Fibroblast of skin of right quadriceps (primary cell): ENCODE data around the gene CSN1S1.
"Not testable (repeated sequence)": the region's sequence is repeated elsewhere in the genome, so short reads cannot be mapped to it uniquely, and the experiment has no call there.

Experiments used
- DNase-seq: peaks from one replicate; pipeline ENCODE4 v3.0.0-alpha.2; 2013

The CSN1S1 gene, protein sequence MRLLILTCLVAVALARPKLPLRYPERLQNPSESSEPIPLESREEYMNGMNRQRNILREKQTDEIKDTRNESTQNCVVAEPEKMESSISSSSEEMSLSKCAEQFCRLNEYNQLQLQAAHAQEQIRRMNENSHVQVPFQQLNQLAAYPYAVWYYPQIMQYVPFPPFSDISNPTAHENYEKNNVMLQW

DNA sequence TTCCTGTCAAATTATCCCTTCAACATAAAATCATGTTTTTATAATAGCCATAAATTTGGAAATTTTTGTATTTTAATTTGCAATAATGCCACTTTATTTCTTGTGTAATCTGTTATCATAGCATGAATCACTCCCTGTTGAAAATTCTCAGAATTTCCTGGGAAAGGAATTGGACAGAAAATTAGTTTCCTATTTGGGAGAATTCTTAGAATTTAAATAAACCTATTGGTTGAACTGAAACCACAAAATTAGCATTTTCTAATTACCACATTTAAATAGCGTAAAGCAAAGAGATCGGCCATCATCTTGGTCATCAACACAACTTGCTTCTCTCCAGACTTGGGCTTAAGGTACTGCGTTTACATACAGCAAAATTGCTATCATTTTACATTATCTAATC lies at the start of gene CSN1S1:
Gene CSN1S1 (plus strand): TSS at position 301 of the 400 bp plus-strand sequence. CDS start 1,488 bp downstream, outside the sequence.
- no peak for DNase-seq

DNA sequence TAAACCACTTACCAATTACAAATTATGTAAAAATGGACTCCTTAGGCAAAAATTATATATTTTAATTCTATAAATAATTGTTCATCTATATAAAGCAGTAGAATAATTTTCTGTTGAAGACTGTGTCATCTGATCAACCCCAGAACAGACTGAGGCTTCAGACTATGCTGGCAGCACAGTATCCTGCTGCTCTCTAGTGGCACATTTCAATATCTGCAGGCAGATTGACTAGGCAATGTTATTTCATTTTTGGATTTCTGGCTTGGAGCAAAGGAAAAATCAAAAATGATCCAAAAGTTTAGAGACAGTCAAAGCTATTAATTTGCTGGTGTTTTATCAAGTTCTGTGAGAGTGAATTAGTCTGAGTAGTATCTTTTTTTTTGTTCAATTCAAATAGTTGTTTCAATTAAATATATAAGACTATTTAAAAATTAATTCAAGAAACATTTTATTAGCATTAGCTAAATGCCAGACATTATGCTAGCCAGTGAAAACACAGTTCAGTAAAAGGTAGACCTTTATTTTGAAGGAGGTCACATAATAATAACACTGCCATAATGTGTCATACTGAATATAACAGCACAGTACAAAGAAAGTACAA lies 49.6 kb upstream of the CSN1S1 start:
- DNase-seq, result peak; percentile 44

DNA sequence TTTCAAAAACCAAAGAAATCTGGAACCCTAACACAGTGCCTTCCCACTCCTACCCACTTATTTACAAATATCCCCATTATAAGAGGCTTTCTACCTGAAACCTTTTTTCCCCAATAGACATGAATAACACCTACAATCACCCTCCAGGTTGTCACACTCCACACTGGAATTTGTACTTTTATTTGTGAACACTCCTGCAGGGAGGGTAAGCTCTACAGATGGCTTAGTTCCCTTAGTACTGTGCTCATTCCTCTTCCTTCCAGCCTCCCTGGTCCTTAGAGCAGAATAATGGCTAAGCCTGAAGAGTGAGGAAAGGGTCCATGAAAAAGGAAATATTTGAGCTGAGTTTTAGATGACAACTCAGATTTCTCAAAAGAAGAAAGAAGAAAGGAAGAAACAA lies 48.7 kb upstream of the CSN1S1 start:
- no peak for DNase-seq

DNA sequence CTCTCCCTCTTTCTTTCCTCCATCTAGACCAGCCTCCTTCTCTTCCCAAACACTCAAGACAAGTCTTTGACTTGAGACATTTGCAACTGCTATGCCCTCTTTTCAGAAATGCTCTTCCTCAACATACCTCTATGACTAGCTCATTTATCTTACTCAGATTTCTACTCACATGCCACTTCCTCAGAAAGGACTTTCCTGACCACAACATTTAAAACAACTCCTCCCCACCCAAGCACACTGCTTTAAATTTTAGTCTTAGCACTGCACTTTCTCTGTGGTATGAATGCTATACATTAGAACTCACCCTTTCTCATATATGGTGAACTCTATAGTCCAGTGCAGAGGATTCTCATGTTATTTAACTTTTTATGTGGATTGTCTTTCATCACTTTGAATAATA lies 42.5 kb upstream of the CSN1S1 start:
- peak; percentile 18 for DNase-seq

DNA sequence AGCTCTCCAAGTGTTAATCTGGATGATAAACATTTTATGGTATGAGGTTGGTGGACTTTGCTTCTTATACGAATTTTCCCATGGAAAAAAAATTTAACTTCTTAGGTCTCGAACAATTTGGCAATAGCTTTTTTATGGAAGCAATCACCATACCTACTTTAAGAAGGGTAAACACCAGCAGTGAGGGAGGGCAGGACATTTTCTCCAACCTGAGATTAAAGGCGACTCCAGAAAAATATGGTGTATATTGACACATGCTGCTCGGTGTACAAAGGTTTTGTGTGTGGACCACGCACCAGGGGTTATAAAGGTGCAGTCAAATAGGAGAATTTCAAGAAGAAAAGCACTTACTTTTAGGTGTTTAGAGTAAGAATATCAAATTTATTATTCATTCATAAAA lies 36.7 kb upstream of the CSN1S1 start:
- DNase-seq, result no peak

DNA sequence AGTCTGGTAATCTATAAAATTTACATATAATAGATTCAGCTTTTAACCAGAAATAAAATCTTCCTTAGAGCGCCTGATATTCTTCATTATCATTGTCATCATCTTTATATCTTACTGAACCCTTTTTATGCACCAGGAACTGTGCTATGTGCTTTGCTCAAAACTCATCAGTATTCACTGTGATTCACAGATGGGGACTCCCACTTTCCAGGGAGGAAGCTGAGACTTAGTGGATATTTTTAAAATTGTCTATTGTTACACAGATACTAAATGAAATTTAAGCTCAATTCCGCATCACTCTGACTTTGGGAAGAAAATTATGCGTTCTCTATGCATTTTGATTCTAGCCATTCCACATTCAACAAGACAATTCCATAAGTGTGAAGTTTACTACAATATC lies 36.1 kb upstream of the CSN1S1 start:
- no peak for DNase-seq

DNA sequence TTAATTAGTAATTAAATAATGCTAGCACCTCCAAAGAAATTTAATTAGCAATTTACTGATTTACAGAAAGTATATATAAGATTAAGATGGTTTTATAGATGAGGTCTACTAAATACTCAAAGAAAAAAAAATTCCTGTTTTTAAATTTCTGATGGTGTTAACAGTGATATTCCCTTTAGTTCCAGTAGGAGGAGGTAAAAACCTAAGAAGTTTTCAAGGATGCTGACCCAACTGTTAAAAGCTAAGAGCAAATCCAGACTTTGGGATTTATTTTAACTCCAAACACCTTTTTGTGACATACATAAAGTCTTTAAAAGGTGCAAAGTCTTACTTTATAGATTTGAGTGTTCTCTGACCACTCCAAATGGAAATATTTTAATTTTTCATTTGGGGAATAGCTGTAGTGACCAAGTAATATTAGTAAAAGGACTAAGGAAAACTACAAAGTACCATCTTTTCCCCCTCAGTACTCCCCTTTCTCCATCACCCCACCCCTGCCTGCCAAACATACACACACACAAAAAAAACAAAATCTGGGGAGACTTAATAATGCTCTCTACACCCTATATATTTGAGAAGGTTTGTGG lies 34.2 kb upstream of the CSN1S1 start:
- peak; percentile 5 for DNase-seq

DNA sequence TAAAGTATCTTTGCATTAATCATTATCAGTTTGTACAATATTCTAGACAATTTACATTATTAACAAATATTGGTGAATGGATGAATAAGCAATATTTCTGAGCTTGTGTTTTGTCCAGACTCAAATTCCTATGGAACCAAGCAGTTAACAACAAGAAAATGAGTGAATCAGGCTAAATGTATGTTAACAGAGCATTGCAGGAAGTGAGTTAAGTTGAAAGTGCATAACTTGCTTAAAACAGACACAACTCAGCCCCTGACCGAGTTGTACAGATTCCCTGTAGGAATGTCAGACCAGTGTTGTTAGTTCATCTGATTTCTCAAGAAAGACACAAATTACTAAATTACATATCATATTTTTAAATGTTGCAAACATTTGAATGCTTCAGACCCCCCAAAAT lies 23.7 kb upstream of the CSN1S1 start:
- DNase-seq, result peak; percentile 58

DNA sequence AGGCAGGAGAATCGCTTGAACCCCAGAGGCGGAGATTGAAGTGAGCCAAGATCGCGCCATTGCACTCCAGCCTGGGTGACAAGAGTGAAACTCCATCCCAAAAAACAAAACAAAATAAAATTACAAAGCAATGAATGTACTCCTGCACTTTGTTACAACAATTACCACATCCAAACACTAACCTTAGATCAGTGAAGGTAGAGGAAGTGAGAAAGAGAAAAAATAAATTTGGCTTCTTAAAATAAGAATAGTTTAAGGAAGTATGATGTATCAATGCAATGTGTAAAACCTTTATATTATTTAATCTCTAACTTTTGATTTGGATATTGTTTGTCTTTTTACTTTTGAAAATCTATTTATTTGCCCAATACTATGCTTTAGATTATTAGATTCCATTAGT lies 21.7 kb upstream of the CSN1S1 start:
- no peak for DNase-seq

DNA sequence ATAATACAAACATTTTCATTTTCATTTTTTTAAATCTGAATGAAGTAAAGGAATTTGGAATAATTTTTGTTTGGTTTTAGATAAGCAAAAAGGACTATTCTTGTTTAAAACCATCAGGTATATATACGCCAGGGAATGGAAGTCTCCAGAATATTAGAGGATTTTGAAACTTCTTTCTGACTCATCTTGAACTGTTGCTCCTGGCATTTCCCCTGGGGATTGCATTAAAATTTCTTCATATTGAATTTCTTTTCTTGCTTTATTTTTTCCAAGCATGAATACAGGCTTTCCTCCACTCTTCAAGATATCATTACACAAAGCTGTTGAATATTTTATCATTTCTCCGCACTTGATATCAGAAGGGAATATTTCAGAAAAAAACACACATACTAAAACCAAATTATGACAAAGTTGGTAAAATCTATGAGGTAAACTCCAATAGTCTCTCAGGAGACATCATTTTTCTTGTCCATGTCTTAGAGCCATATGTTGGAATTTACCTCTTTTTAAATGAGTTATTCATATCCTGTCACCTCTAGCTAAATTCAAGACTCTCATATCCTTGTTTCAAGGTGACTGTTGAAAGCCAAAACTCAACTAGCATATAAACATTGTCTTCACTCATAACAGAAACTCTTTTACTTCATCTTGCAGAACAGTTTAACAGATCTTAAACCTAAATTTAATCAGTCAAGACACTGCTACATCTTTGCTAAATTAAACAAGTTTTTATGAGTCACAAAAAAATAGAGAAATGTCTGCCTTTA lies 20.7 kb upstream of the CSN1S1 start:
- peak; percentile 68 for DNase-seq

DNA sequence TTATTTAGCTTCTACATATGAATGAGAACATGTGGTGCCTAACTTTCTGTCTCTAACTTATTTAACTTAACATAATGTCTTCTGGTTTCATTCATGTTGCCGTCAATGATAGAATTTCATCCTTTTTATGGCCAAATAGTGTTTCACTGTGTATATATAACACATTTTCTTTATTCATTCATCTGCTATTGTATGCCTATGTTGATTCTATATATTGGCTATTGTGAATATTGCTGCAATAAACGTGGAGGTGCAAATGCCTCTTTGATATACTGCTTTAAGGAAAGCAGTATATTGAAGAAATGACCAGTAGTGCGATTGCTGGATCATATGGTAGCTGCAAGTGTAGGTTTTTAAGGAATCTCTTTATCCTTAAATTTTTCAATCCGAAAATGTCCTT lies 10.0 kb upstream of the CSN1S1 start:
- DNase-seq, result no peak

DNA sequence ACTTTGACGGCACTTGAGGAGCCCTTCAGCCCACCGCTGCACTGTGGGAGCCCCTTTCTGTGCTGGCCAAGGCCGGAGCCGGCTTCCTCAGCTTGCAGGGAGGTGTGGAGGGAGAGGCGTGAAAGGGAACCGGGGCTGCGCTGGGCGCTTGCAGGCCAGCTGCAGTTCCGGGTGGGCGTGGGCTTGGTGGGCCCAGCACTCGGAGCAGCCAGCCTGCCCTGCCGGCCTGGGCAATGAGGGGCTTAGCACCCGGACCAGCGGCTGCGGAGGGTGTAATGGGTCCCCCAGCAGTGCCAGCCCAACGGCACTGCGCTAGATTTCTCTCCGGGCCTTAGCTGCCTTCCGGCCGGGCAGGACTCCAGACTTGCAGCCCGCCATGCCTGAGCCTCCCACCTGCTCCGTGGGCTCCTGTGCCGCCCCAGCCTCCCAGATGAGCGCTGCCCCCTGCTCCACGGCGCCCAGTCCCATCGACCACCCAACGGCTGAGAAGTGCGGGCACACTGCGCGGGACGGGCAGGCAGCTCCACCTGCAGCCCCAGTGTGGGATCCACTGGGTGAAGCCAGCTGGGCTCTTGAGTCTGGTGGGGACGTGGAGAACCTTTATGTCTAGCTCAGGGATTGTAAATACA lies 7.0 kb upstream of the CSN1S1 start:
- not testable (repeated sequence) for DNase-seq

DNA sequence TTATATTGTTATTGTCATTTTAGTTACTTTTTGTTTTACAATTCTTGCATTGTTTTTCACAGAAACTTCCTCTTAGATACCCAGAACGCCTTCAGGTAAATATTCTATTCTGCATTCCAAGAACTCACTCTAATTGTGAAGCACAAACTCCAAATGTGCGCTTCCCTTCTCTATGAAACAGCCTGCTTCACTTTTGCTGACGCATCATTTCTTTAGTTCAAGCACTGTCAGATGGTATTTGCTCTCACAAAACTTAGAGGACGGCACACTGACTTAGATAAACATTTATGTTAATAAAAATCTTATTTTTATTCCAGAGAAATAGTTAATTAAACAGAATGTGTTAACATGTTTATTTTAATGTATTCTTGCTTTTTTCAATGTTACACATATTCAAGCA lies 3.3 kb downstream of the CSN1S1 start:
- DNase-seq, result no peak

DNA sequence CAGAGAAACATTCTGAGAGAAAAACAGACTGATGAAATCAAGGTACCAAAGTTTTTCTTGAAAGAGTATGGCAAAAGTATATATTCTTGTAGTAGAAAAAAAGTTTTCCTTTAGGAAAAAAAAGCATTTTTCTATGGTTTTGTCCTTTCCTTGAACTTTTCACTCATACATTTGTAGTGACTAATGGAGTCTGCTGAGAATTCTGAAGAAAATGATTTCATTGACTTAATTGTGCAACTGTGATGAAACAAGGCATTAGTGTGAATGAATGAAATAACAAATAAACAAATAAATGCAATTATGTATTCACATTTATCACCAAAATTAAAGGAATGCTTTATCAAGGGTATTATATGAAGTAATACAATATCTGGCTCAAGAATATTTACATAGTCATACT lies 5.7 kb downstream of the CSN1S1 start:
- DNase-seq, result peak; percentile 21

DNA sequence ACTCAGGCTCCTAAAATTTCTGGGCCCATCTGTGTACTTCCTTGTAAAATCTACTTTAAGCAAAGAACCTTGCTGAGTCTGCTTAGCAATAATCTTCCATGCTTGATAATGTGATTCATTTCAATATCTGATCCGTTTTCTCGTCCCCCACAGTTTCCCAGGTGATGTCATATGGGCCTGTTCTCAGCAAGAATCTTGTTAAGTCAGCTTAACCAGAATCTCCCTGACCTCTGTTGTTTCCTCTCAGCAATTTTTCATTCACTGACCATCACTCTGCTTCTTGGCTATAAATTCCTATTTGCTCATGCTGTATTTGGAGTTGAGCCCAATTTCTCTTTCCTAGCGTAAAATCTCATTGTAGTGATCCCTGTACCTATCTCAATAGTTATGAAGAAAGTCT lies 20.7 kb downstream of the CSN1S1 start:
- DNase-seq, result no peak

DNA sequence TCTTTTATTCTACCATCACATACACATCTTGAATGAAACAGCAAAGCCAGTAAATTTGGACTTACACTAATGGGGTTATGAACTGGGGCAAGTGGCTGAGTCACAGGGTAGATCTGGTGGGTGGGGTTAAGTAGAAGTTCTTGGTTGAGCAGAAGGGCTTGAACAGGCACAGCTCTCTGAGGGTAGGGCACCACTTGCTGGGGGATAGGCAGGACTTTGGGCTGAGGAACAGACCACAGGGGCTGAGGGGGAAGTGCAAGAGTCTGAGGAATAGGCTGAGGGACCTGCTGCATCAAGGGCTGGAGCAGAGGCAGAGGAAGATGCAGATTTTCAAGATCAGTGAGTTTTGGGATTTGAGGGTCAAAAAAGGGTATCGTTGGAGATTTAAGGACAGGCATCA lies 26.3 kb downstream of the CSN1S1 start:
- no peak for DNase-seq

DNA sequence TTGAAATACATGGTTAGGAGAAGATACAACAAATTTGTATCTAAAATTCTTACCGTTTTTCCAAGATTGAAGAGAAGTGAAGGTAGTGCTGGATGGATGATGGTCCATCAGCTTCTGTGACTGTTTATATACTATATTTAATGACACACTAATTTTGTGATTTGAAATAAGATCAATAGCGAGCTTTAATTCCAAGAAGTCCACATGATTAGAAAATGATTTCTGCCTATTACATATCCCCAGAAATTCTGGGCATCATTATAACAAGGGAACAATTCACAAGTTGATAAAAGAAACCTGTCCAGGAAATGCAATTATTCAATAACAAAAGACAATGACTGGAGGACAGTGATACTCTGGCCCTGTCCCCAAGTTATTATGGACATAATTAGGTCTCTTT lies 34.8 kb downstream of the CSN1S1 start, which contains the start of gene CSN2:
Gene CSN2 (minus strand): TSS at position 101 of the 400 bp plus-strand sequence. CDS start 4,733 bp downstream, outside the sequence.
- no peak for DNase-seq

DNA sequence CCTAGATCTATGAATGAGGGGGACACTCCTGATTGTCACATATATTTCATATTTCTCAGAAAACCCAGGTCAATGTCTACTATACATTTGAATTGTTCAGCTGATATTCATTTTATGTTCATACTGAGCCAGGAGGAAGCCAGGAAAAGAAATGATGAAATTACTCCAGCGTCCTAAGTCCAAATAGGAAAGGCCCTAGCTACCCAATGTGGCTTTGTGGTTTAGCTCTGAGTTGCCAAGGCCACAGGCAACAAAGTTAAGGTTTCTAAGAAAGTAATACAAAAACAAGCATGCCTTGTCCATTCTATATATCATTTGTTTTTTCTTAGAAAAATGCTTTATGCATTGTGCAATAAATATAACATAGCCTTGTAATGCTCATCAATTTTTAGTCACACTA lies 39.2 kb downstream of the CSN1S1 start:
- DNase-seq, result no peak

DNA sequence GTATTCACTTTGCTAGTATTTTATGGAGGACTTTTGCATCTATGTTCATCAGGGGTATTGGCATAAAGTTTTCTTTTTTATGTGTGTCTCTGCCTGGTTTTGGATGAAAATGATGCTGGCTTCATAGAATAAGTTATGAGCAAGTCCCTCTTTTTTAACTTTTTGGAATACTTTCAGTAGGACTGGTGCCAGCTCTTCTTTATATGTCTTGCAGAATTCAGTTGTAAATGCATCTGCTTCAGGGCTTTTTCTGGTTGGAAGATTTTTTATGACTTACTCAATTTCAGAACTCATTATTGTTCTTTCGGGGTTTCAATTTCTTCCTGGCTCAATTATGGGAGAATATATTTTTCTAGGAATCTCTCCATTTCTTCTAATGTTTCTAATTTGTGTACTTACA lies 43.8 kb downstream of the CSN1S1 start:
- DNase-seq, result no peak

DNA sequence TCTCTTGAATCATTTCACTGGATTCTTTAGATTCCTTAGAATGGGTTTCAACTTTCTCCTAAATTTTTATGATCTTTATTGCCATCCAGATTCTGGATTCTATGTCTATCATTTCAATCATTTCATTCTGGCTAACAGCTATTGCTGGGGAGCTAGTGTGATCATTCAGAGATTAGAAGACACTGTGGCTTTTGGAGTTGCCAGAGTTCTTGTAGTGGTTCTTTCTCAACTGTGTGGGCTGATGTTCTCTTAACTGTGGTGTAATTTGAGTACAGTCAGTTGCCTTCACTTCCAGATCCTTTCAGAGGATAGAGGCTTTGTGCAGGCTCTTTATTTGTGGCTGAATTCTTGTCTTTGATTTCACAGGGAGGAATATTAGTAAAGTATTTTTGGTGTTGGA lies 46.7 kb downstream of the CSN1S1 start:
- no peak for DNase-seq

DNA sequence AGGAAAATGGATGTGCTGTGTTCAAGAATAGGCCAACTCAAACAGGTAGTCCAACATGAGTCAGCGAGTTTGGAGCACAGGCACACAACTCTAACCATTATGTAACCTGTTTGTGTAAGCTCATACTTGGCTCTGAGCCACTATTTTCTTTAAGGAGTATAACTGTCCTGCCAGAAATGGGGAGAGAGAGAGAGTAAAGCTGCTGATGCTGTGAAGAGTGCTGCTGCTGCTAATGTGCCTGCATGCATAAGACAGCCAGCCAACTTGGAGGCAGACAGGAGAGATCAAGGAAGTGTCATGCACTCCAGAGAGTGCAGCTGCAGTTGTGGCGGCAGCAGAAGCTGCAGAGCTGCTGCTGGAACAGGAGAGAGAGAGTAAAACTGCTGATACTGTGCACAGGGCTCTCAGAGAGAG lies 53.2 kb downstream of the CSN1S1 start:
- peak; percentile 6 for DNase-seq

DNA sequence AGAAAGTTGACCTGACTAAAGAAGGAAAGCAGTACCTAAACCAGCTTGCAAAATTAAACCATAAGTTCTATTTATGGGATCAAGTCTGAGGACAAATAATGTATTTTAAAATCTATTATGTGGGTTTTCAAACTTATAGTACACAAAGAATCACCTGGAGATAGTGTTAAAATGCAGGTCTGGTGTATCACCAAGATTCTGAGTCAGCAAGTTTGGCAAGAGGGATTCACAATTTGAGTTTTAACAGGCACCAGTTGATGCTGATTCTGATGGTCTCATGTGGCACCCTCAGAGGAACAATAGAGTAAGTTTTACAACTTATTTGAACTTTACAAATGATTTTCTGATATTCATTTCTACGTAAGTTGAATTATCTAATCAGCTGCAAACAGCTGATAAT lies 55.8 kb downstream of the CSN1S1 start:
- DNase-seq, result no peak

DNA sequence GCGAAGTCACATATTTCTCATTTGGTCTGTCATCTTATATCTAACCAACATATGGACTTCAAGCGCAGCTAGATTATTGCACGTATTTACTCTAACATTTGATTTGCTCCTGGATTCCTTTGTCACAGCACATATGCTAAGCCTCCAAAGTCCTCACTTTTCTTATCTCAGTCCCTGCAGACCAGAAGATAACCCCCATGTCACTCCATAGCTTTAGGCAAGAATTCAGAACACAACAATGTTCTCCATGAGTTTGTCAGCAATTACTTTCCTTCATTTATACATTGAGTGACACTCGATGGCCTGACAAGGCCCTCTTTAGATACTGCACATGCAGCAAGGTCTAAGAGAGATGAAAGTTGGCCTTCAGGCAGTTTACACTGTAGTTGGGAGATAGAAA lies 60.1 kb downstream of the CSN1S1 start:
- no peak for DNase-seq
